ENCODE measurements around the gene SLC22A7.
A peak's percentile ranks its signal among the peaks of the same experiment; 100 is the strongest.

Gene SLC22A7

DNA sequence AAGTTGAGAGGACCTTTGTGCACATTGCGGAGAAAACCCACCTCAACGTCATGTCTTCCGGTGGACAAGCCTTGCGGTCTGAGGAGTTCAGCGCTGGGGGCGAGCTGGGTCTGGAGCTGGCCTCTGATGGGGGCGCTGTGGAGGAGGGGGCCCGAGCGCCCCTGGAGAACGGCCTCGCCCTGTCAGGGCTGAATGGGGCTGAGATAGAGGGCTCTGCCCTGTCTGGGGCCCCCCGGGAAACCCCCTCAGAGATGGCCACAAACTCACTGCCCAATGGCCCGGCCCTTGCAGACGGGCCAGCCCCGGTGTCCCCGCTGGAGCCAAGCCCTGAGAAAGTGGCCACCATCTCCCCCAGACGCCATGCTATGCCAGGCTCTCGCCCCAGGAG is 14.6 kb upstream of the SLC22A7 start:
- Mint-ChIP-seq H3K9me3 (no peaks in the 10 kb centered on the region), H3K4me1 (peaks cover 6% of the 10 kb centered on the region), H3K4me3 (no peak overlapping the region), H3K27me3 (ENCODE audit: low read depth) (peaks cover 29% of the 10 kb centered on the region), H3K27ac (no peak overlapping the region), H3K36me3 (ENCODE audit: low read depth) (no peaks in the 10 kb centered on the region)
- TF ChIP-seq, protein P1, sequence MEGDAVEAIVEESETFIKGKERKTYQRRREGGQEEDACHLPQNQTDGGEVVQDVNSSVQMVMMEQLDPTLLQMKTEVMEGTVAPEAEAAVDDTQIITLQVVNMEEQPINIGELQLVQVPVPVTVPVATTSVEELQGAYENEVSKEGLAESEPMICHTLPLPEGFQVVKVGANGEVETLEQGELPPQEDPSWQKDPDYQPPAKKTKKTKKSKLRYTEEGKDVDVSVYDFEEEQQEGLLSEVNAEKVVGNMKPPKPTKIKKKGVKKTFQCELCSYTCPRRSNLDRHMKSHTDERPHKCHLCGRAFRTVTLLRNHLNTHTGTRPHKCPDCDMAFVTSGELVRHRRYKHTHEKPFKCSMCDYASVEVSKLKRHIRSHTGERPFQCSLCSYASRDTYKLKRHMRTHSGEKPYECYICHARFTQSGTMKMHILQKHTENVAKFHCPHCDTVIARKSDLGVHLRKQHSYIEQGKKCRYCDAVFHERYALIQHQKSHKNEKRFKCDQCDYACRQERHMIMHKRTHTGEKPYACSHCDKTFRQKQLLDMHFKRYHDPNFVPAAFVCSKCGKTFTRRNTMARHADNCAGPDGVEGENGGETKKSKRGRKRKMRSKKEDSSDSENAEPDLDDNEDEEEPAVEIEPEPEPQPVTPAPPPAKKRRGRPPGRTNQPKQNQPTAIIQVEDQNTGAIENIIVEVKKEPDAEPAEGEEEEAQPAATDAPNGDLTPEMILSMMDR (IDR thresholded peaks at IDR 0.05; ENCODE audit: unreplicated experiment in 3 of 3) = no peak

DNA sequence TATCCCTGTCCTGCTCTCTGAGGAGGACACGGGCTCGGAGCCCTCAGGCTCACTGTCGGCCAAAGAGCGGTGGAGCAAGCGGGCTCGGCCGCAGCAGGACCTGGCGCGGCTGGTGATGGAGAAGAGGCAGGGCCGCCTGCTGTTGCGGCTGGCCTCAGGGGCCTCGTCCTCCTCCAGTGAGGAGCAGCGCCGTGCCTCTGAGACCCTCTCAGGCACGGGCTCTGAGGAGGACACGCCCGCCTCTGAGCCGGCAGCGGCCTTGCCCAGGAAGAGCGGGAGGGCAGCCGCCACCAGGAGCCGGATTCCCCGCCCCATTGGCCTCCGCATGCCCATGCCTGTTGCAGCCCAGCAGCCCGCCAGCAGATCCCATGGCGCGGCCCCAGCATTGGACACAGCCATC is 14.2 kb upstream of the SLC22A7 start:
- Mint-ChIP-seq H3K27me3 (ENCODE audit: low read depth) (peaks cover 27% of the 10 kb centered on the region), H3K36me3 (ENCODE audit: low read depth) (no peaks in the 10 kb centered on the region), H3K4me1 (peaks cover 4% of the 10 kb centered on the region), H3K27ac (no peak overlapping the region), H3K9me3 (no peaks in the 10 kb centered on the region), H3K4me3 (no peak overlapping the region)
- TF ChIP-seq, protein P1 (IDR thresholded peaks at IDR 0.05; ENCODE audit: unreplicated experiment in 3 of 3) = no peak

DNA sequence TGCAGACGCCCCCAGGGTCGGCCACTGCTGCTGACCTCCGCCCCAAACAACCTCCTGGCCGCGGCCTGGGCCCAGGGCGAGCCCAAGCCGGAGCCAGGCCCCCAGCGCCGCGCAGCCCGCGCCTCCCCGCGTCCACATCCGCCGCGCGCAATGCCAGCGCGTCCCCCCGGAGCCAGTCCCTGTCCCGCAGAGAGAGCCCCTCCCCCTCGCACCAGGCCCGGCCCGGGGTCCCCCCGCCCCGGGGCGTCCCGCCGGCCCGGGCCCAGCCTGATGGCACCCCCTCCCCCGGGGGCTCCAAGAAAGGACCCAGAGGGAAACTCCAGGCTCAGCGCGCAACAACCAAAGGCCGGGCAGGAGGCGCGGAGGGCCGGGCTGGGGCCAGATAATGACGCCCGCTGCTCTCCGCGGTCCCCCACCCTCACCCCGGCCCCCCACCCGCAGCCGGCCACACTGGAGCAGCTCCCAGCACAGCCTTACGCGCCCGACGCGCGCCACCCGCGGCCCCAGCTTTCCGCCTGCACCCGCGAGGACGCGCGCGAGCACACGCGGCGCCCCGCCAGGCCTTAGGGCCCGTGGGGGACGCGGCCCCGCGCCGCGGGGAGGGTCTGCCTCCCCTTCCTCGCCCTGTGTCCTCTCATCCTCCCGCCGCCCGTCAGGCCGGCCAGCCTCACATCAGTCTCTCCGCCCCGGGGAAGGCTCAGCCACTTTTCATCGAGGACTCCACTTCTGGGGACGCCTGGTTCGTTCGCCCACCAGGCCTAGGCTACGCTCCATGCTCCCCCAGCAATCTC is 12.9 kb upstream of the SLC22A7 start:
- Mint-ChIP-seq H3K9me3 (no peaks in the 10 kb centered on the region), H3K36me3 (ENCODE audit: low read depth) (no peaks in the 10 kb centered on the region), H3K4me1 (peaks cover 4% of the 10 kb centered on the region), H3K27me3 (ENCODE audit: low read depth) (peaks cover 29% of the 10 kb centered on the region), H3K4me3 (peak overlapping the region; percentile 51 to 62 (median 55)), H3K27ac (no peak overlapping the region)
- TF ChIP-seq, protein P1 (IDR thresholded peaks at IDR 0.05; ENCODE audit: unreplicated experiment in 3 of 3) = no peak

DNA sequence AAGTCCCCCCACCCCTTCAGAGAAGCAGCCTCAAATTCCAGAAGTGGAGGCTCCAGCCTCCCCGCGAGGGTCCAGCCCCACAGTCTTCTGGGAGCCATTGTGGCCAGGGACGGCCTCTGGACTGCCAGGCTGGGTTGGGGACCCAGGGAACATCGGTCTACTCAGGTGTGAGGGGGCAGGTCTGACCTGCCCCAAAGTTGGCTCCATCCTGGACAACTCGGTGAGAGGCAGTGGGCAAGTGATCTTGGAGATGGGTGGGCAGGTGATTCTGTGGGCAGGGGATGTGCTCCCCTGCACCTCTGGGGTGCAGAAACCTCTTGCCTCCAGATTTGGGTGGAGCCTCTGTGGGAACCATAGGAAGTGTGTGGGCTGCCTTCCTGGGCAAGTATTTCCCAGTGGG is 12.2 kb upstream of the SLC22A7 start:
- Mint-ChIP-seq H3K27ac (no peak overlapping the region), H3K27me3 (ENCODE audit: low read depth) (peaks cover 31% of the 10 kb centered on the region), H3K4me3 (peak overlapping the region; percentile 51 to 62 (median 55)), H3K36me3 (ENCODE audit: low read depth) (no peaks in the 10 kb centered on the region), H3K9me3 (no peaks in the 10 kb centered on the region), H3K4me1 (peaks cover 4% of the 10 kb centered on the region)
- TF ChIP-seq, protein P1 (IDR thresholded peaks at IDR 0.05; ENCODE audit: unreplicated experiment in 3 of 3) = no peak

DNA sequence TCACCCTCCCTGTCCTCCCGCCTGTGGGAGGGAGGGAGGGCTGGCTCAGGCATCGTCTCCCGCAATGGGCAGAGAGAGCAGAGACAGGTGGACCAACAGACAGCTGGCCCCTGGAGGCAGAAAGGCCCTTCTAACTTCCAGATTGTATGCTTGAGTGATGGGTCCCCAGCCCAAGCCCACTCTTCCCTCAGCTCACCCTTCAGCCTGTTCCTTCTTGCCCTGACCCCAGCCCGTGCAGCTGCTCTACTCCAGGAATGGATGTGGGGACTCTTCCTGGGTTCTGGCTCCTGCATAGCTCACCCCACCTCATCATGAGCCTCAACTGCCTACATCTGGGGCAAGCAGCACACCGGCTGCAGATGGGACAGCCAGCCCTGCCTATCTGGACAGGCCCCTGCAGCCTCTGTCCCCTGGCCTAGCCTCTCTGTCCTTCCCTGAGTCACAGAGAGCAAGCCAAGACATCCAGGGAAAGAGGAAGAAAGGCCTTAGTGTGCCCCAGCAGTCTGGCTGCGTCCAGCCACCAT is 11.5 kb upstream of the SLC22A7 start:
- H3K27me3 Mint-ChIP-seq (ENCODE audit: low read depth) = peaks cover 26% of the 10 kb centered on the region
- no peaks in the 10 kb centered on the region for H3K9me3 Mint-ChIP-seq
- TF ChIP-seq, protein P1 (IDR thresholded peaks at IDR 0.05; ENCODE audit: unreplicated experiment in 3 of 3) = no peak
- H3K36me3 Mint-ChIP-seq (ENCODE audit: low read depth) = no peaks in the 10 kb centered on the region
- H3K27ac Mint-ChIP-seq = no peak overlapping the region
- peaks cover 1% of the 10 kb centered on the region for H3K4me1 Mint-ChIP-seq
- no peak overlapping the region for H3K4me3 Mint-ChIP-seq

All from nephron (organoid).